Natural killer cell (primary cell): Measurements from ENCODE around the gene TAX1BP3. TPM values are rescaled to one million over a fixed set of nuclear protein-coding genes. Genes with fewer than 3 reads are reported as not detected.

Source experiments
- ATAC-seq, 3 donors: fragments of 150-1000 bp in 2 of 3; fragments of 200-7000 bp in 1 of 3; cut with Tn5 transposase; 1 replicate in 1 of 3; 2 replicates in 2 of 3; pipeline ENCODE4 v1.10.0; 2021; ENCODE audit warnings: mild to moderate bottlenecking in 2 of 3, moderate library complexity in 2 of 3
- DNase-seq, 2 donors: peaks; one replicate each; pipeline versions ENCODE4 v3.0.0 to v3.0.0-alpha.2; 2013 to 2021; ENCODE audit warnings: mixed read lengths in 1 of 2
- H3K27ac ChIP-seq: one replicate; pipeline ENCODE4 v1.5.1; 2013; ENCODE audit warnings: mild to moderate bottlenecking, low read length
- H3K27me3 ChIP-seq: one replicate; pipeline ENCODE4 v1.6.1; 2013; ENCODE audit warnings: low read length; ENCODE audit not compliant: control insufficient read depth, insufficient read depth
- H3K36me3 ChIP-seq: one replicate; pipeline ENCODE4 v1.6.1; 2013; ENCODE audit warnings: low read length; ENCODE audit not compliant: control insufficient read depth, insufficient read depth
- H3K4me1 ChIP-seq: one replicate; pipeline ENCODE4 v1.6.1; 2013; ENCODE audit warnings: low read length; ENCODE audit not compliant: control insufficient read depth, insufficient read depth
- H3K4me3 ChIP-seq: one replicate; pipeline ENCODE4 v1.5.1; 2013; ENCODE audit warnings: low read length
- H3K9me3 ChIP-seq: one replicate; pipeline ENCODE4 v1.6.1; 2013; ENCODE audit warnings: low read length; ENCODE audit not compliant: control insufficient read depth, insufficient read depth
- H3K27ac Mint-ChIP-seq, 2 donors: one replicate each; pipeline ENCODE4 v1.8.0; 2022; ENCODE audit warnings: mild to moderate bottlenecking in 2 of 2, mixed read lengths in 2 of 2, moderate library complexity in 1 of 2
- H3K27me3 Mint-ChIP-seq, 2 donors: one replicate each; pipeline ENCODE4 v1.8.0; 2022; ENCODE audit warnings: low read depth in 2 of 2, mixed read lengths in 2 of 2
- H3K36me3 Mint-ChIP-seq: one replicate; pipeline ENCODE4 v1.8.0; 2022; ENCODE audit warnings: mixed read lengths
- H3K4me1 Mint-ChIP-seq, 2 donors: one replicate each; pipeline ENCODE4 v1.8.0; 2022; ENCODE audit warnings: mixed read lengths in 2 of 2
- H3K4me3 Mint-ChIP-seq: one replicate; pipeline ENCODE4 v1.8.0; 2022; ENCODE audit warnings: mild to moderate bottlenecking, moderate library complexity, mixed read lengths
- H3K9me3 Mint-ChIP-seq, 2 donors: one replicate each; pipeline ENCODE4 v1.8.0; 2022; ENCODE audit warnings: mixed read lengths in 2 of 2
- WGBS: methylation state at CpG from one replicate; pipeline ENCODE4 v1.1.7; 2013; ENCODE audit warnings: missing lambda C conversion rate; ENCODE audit not compliant: insufficient coverage; 5-methylcytosine and 5-hydroxymethylcytosine counted together
- intact Hi-C: fragments of 100-400 bp; cut with micrococcal nuclease; formaldehyde crosslinking; loops from one replicate; pipeline ENCODE4 v1.14.2; 2022
- total RNA-seq, 4 donors: library from RNA; stranded (reverse); fragments of 120-200 nt in 1 of 4; gene quantifications; one replicate each; pipeline versions ENCODE4 v1.2.3 to v1.2.4, GENCODE V29; 2013 to 2022
- TF ChIP-seq, protein P1 (sequence below): fragments of 200-600 bp; IDR thresholded peaks from one replicate; pipeline ENCODE4 v1.8.0; 2022; ENCODE audit warnings: antibody characterized with exemption

TAX1BP3 gene
- total RNA-seq, 3 donors from 2014 or later (not counting 1 experiment from before 2014, with no cell fraction given), result 15.1 to 17.0 (median 16.3) TPM

GRCh38 chr17:3621146-3621720 lies 47.1 kb downstream of the TAX1BP3 start:
- no peak overlapping the region for H3K4me3 Mint-ChIP-seq
- TF ChIP-seq, protein P1, sequence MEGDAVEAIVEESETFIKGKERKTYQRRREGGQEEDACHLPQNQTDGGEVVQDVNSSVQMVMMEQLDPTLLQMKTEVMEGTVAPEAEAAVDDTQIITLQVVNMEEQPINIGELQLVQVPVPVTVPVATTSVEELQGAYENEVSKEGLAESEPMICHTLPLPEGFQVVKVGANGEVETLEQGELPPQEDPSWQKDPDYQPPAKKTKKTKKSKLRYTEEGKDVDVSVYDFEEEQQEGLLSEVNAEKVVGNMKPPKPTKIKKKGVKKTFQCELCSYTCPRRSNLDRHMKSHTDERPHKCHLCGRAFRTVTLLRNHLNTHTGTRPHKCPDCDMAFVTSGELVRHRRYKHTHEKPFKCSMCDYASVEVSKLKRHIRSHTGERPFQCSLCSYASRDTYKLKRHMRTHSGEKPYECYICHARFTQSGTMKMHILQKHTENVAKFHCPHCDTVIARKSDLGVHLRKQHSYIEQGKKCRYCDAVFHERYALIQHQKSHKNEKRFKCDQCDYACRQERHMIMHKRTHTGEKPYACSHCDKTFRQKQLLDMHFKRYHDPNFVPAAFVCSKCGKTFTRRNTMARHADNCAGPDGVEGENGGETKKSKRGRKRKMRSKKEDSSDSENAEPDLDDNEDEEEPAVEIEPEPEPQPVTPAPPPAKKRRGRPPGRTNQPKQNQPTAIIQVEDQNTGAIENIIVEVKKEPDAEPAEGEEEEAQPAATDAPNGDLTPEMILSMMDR, result no peak
- intact Hi-C loops, result no loop called here
- ATAC-seq (no peak), DNase-seq (no peak)
- no peaks in the 10 kb centered on the region for H3K4me1 ChIP-seq
- H3K27me3 ChIP-seq, result no peaks in the 10 kb centered on the region
- no peak overlapping the region for H3K27ac Mint-ChIP-seq
- peaks cover 34% of the 10 kb centered on the region for H3K36me3 ChIP-seq
- H3K9me3 Mint-ChIP-seq, result no peaks in the 10 kb centered on the region
- no peaks in the 10 kb centered on the region for H3K4me1 Mint-ChIP-seq
- H3K4me3 ChIP-seq, result no peak overlapping the region
- peaks cover 6% of the 10 kb centered on the region for H3K36me3 Mint-ChIP-seq
- H3K27me3 Mint-ChIP-seq, result no peaks in the 10 kb centered on the region
- H3K27ac ChIP-seq, result no peak overlapping the region
- H3K9me3 ChIP-seq, result no peaks in the 10 kb centered on the region
- WGBS, result 91% methylated on average over 8 of the region's 8 CpGs

DNA sequence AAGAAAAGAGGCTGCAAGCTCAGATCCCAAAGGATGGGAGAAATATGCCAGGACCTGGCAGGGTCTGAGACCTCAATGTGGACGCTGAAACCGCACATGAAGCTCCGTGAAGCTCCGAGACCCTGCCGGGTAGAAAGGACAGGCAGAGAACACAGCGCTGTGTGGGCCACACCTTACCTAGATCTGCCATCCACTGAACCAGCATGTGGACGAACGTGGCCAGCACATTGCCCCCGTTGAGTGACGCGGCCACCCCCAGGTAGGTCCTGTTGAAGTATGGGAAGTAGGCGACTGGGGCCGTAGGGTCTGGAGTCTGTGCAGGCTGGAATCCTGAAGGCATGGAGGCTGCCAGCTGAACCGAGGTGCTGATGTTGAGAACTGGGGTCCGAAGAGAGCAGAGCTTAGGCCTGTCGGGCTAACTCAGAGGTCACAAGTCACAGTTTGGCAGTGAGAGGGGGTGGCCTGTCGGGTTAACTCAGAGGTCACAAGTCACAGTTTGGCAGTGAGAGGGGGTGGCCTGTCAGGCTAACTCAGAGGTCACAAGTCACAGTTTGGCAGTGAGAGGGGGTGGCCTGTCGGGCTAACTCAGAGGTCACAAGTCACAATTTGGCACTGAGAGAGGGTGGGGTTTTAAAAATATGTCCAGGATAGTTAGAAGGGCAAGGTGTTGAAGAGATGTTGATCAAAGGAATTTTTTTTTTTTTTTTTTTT lies 53.1 kb downstream of the TAX1BP3 start:
- Mint-ChIP-seq H3K27me3 (no peaks in the 10 kb centered on the region), H3K27ac (no peak overlapping the region), H3K36me3 (peaks cover 6% of the 10 kb centered on the region), H3K4me3 (no peak overlapping the region), H3K4me1 (no peaks in the 10 kb centered on the region), H3K9me3 (no peaks in the 10 kb centered on the region)
- intact Hi-C loops, result no loop called here
- TF ChIP-seq, protein P1, result no peak
- no peaks in the 10 kb centered on the region for H3K27me3 ChIP-seq
- 95% methylated on average over 18 of the region's 18 CpGs for WGBS
- H3K4me3 ChIP-seq, result no peak overlapping the region
- H3K4me1 ChIP-seq, result no peaks in the 10 kb centered on the region
- DNase-seq (no peak), ATAC-seq (no peak)
- no peaks in the 10 kb centered on the region for H3K9me3 ChIP-seq
- H3K27ac ChIP-seq, result no peak overlapping the region
- peaks cover 23% of the 10 kb centered on the region for H3K36me3 ChIP-seq

GRCh38 chr17:3613124-3613523 lies 55.3 kb downstream of the TAX1BP3 start:
- no peak for ATAC-seq
- Mint-ChIP-seq H3K4me3 (no peak overlapping the region), H3K4me1 (no peaks in the 10 kb centered on the region), H3K27me3 (no peaks in the 10 kb centered on the region), H3K27ac (no peak overlapping the region), H3K9me3 (no peaks in the 10 kb centered on the region), H3K36me3 (peaks cover 4% of the 10 kb centered on the region)
- H3K4me1 ChIP-seq, result no peaks in the 10 kb centered on the region
- TF ChIP-seq, protein P1, result no peak
- H3K27ac ChIP-seq, result no peak overlapping the region
- H3K4me3 ChIP-seq, result no peak overlapping the region
- DNase-seq, result no peak
- WGBS, result 97% methylated on average over 4 of the region's 6 CpGs
- no peaks in the 10 kb centered on the region for H3K9me3 ChIP-seq
- H3K36me3 ChIP-seq, result peaks cover 27% of the 10 kb centered on the region
- no peaks in the 10 kb centered on the region for H3K27me3 ChIP-seq
- intact Hi-C loops, result no loop called here

Other genes starting within 250 kb of the TAX1BP3 start
- not detected for gene OR1E2, start 234.7 kb downstream of the TAX1BP3 start, total RNA-seq
- 1 to 10 TPM in 1 of 3 donors, not detected in 2; 1.3 TPM for gene SPATA22, start 196.8 kb downstream of the TAX1BP3 start, total RNA-seq
- gene ASPA, start 192.6 kb downstream of the TAX1BP3 start, total RNA-seq, result not detected
- 10 to 100 TPM in 1 of 3 donors, 1 to 10 TPM in 2; 5.6 to 10.3 (median 7.6) TPM for gene TRPV3, start 110.8 kb downstream of the TAX1BP3 start, total RNA-seq
- gene TRPV1, start 59.2 kb downstream of the TAX1BP3 start, total RNA-seq, result 1 to 10 TPM; 3.2 to 4.5 (median 4.2) TPM
- 1 to 10 TPM; 5.8 to 9.3 (median 8.9) TPM for gene SHPK, start 32.3 kb downstream of the TAX1BP3 start, total RNA-seq
- gene CTNS, start 31.8 kb downstream of the TAX1BP3 start, total RNA-seq, result 10 to 100 TPM in 1 of 3 donors, 1 to 10 TPM in 2; 7.6 to 24.2 (median 9.6) TPM
- gene EMC6, start 234 bp upstream of the TAX1BP3 start, total RNA-seq, result 10 to 100 TPM; 29.3 to 34.7 (median 32.1) TPM
- gene P2RX5, start 27.6 kb upstream of the TAX1BP3 start, total RNA-seq, result 10 to 100 TPM in 1 of 3 donors, 1 to 10 TPM in 2; 7.8 to 15.4 (median 9.2) TPM
- under 1 TPM; 0.33 to 0.79 (median 0.70) TPM for gene HASPIN, start 55.3 kb upstream of the TAX1BP3 start, total RNA-seq
- 10 to 100 TPM; 12.8 to 13.8 (median 13.8) TPM for gene ITGAE, start 132.6 kb upstream of the TAX1BP3 start, total RNA-seq
- gene NCBP3, start 177.7 kb upstream of the TAX1BP3 start, total RNA-seq, result 10 to 100 TPM; 55.9 to 60.7 (median 58.1) TPM
- 1 to 10 TPM; 3.2 to 4.3 (median 3.9) TPM for gene CAMKK1, start 224.5 kb upstream of the TAX1BP3 start, total RNA-seq
- 10 to 100 TPM in 2 of 3 donors, 1 to 10 TPM in 1; 2.3 to 15.3 (median 13.4) TPM for gene P2RX1, start 247.9 kb upstream of the TAX1BP3 start, total RNA-seq